Neural crest cell (in vitro differentiated cells): Measurements from ENCODE around the gene CA11. TPM values are rescaled to one million over a fixed set of nuclear protein-coding genes. Genes with fewer than 3 reads are reported as not detected.
"Not testable (repeated sequence)": the region's sequence is repeated elsewhere in the genome, so short reads cannot be mapped to it uniquely, and the experiment has no call there.

Experiments
- DNase-seq: peaks from one replicate; pipeline ENCODE4 v3.0.0; 2021; ENCODE audit warnings: low read depth, mixed read lengths, low spot score
- H3K27ac Mint-ChIP-seq: one replicate; pipeline ENCODE4 v1.8.0; 2021; ENCODE audit warnings: mild to moderate bottlenecking, mixed read lengths; ENCODE audit not compliant: unreplicated experiment
- H3K27me3 Mint-ChIP-seq: 2 replicates; pipeline ENCODE4 v1.8.0; 2021; ENCODE audit warnings: low read depth, mild to moderate bottlenecking, mixed read lengths
- H3K36me3 Mint-ChIP-seq: 2 replicates; pipeline ENCODE4 v1.8.0; 2021; ENCODE audit warnings: low read depth, mild to moderate bottlenecking, mixed read lengths
- H3K4me1 Mint-ChIP-seq: 2 replicates; pipeline ENCODE4 v1.8.0; 2021; ENCODE audit warnings: mixed read lengths
- H3K4me3 Mint-ChIP-seq: one replicate; pipeline ENCODE4 v1.8.0; 2021; ENCODE audit warnings: mild to moderate bottlenecking, mixed read lengths
- H3K9me3 Mint-ChIP-seq: 2 replicates; pipeline ENCODE4 v1.8.0; 2021; ENCODE audit warnings: mixed read lengths
- total RNA-seq: library from RNA; stranded (reverse); gene quantifications from 2 replicates; pipeline ENCODE4 v1.2.1, GENCODE V29; 2021
- TF ChIP-seq, protein P1 (sequence below): fragments of 200-600 bp; sonication (generic); conservative IDR thresholded peaks from 2 replicates; pipeline ENCODE4 v1.5.0; 2021; ENCODE audit warnings: antibody characterized with exemption, mild to moderate bottlenecking

The CA11 gene
- total RNA-seq, 1 donor from 2014 or later, result 11.4 TPM

DNA sequence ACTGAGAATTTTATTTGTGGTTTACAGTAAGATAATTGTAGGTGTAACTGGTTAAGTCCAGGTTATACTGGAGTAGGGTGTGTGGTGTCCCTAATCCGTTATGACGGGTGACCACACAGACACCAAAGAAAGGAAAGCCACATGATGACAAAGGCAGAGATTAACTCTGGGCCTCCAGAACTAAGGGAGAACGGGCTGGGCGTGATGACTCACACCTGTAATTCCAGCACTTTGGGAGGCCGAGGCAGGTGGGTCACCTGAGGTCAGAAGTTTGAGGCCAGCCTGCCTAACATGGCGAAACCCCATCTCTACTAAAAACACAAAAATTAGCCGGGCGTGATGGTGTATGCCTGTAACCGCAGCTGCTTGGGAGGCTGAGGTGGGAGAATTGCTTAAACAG, 39.6 kb upstream of the CA11 start:
- H3K4me1 Mint-ChIP-seq, result peaks cover 3% of the 10 kb centered on the region
- H3K9me3 Mint-ChIP-seq, result no peaks in the 10 kb centered on the region
- no peak for DNase-seq
- no peaks in the 10 kb centered on the region for H3K36me3 Mint-ChIP-seq
- TF ChIP-seq, protein P1, sequence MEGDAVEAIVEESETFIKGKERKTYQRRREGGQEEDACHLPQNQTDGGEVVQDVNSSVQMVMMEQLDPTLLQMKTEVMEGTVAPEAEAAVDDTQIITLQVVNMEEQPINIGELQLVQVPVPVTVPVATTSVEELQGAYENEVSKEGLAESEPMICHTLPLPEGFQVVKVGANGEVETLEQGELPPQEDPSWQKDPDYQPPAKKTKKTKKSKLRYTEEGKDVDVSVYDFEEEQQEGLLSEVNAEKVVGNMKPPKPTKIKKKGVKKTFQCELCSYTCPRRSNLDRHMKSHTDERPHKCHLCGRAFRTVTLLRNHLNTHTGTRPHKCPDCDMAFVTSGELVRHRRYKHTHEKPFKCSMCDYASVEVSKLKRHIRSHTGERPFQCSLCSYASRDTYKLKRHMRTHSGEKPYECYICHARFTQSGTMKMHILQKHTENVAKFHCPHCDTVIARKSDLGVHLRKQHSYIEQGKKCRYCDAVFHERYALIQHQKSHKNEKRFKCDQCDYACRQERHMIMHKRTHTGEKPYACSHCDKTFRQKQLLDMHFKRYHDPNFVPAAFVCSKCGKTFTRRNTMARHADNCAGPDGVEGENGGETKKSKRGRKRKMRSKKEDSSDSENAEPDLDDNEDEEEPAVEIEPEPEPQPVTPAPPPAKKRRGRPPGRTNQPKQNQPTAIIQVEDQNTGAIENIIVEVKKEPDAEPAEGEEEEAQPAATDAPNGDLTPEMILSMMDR, result no peak
- H3K27ac Mint-ChIP-seq, result no peak overlapping the region
- no peak overlapping the region for H3K4me3 Mint-ChIP-seq
- H3K27me3 Mint-ChIP-seq, result no peaks in the 10 kb centered on the region

DNA sequence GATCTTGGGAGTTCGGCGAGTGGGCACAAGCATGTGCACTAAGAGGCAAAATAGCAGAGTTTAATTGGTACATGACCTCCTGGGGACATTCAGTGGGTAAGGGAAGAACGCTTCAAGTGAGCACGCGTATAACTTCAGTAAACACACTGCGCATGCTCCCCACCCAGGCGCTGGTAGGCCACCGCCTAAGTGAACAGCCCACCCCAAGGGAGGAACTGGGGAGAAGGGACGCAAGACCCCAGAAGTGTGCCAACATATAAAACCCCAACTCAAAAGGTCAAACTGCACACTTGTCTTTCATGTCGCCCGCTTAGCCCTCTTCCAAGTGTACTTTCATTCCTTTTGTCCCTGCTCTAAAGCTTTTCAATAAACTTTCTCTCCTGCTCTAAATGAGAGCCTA, 37.4 kb upstream of the CA11 start:
- TF ChIP-seq, protein P1, result no peak
- Mint-ChIP-seq H3K27ac (no peak overlapping the region), H3K27me3 (no peaks in the 10 kb centered on the region), H3K36me3 (no peaks in the 10 kb centered on the region), H3K4me1 (peaks cover 3% of the 10 kb centered on the region), H3K9me3 (no peaks in the 10 kb centered on the region), H3K4me3 (no peak overlapping the region)
- DNase-seq, result no peak

DNA sequence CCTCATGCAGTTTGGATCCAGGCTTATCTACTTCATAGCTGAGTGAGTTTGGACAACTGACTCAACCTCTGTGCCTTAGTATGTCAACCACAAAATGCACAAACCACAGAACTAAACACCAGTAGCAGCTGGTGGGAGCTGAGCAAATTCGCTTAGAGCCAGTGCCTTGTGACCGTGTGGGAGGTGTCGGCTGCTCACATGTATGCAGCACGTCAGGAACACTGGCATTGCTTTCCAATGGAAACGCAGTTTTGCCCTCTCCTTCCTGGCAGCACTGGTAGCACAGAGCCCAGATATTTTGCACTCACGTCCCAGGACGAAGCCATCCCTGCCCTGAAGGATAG, 35.1 kb upstream of the CA11 start:
- Mint-ChIP-seq H3K36me3 (no peaks in the 10 kb centered on the region), H3K27me3 (no peaks in the 10 kb centered on the region), H3K9me3 (no peaks in the 10 kb centered on the region), H3K4me3 (no peak overlapping the region), H3K27ac (no peak overlapping the region), H3K4me1 (peaks cover 3% of the 10 kb centered on the region)
- no peak for DNase-seq
- TF ChIP-seq, protein P1, result no peak

DNA sequence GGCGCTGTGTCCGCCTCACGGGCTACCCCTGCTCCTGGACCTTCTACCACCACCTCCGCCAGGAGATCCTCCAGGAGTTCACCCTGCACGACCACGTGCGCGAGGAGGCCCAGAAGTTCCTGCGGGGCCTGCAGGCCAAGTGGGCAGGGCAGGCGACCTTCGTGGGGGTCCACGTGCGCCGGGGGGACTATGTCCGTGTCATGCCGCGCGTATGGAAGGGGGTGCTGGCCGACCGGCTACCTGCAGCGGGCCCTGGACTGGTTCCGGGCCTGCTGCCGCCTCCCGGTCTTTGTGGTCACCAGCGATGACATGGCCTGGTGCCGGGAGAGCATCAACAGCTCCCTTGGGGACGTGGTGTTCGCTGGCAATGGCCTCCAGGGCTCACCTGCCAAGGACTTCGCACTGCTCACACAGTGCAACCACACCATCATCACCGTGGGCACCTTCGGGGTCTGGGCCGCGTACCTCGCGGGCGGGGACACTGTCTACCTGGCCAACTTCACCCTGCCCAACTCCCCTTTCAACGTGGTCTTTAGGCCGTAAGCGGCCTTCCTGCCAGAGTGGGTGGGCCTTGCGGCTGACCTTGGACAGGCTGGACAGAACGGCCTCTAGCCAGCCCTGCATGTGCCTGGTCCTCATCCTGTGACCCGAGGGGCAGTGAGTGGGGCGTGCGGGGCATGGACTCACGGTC, 34.6 kb upstream of the CA11 start:
- Mint-ChIP-seq H3K27ac (no peak overlapping the region), H3K4me1 (peaks cover 6% of the 10 kb centered on the region), H3K36me3 (no peaks in the 10 kb centered on the region), H3K9me3 (no peaks in the 10 kb centered on the region), H3K4me3 (no peak overlapping the region), H3K27me3 (no peaks in the 10 kb centered on the region)
- no peak for DNase-seq
- TF ChIP-seq, protein P1, result no peak

DNA sequence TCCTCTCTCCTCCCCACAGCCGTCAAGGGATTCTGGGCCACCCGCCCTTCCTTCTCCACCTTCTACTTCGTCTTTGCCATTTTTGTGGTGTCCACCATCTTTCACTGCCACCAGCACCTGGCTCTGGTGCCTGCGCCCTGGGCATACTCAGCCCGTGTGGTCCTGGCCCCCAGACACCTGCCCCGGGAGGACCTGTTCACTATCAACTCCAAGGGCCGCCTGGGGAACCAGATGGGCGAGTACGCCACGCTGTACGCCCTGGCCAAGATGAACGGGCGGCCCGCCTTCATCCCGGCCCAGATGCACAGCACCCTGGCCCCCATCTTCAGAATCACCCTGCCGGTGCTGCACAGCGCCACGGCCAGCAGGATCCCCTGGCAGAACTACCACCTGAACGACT, 34.0 kb upstream of the CA11 start:
- not testable (repeated sequence) for H3K27ac Mint-ChIP-seq, H3K36me3 Mint-ChIP-seq, H3K9me3 Mint-ChIP-seq, H3K4me3 Mint-ChIP-seq, H3K27me3 Mint-ChIP-seq, DNase-seq
- H3K4me1 Mint-ChIP-seq, result peaks cover 12% of the 10 kb centered on the region

DNA sequence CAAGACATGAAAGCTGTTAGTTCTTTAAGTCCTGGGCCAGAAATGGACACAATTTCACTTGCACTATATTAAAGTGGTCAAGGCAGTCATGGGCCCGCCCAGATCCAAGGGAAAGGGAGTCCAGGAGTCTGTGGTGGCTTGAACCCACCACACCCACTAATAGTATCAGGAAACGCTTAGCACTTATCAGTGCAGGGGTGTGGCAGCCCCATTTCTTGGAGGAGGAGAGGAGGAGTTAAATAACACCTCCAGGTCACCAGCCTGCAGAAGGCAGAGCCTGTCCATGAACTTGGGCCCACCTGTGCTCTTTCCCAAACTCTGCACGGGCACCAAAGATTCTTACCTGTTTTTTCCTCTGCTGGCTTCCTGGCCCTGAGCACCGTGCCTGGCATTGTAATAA, 32.2 kb upstream of the CA11 start:
- TF ChIP-seq, protein P1, result no peak
- Mint-ChIP-seq H3K4me1 (peaks cover 21% of the 10 kb centered on the region), H3K36me3 (no peaks in the 10 kb centered on the region), H3K27me3 (no peaks in the 10 kb centered on the region), H3K9me3 (no peaks in the 10 kb centered on the region), H3K27ac (no peak overlapping the region), H3K4me3 (no peak overlapping the region)
- no peak for DNase-seq
